ENCODE data around the gene DENND2D. TPM values are rescaled to one million over a fixed set of nuclear protein-coding genes. Genes with fewer than 3 reads are reported as not detected.

The DENND2D gene
- total RNA-seq = 1.4 TPM in 2 replicates

- DNase-seq (ENCODE audit: low read depth in 2 of 2) = no peak
These were observed at the start of gene DENND2D for GRCh38 chr1:111199881-111200801. TSS of gene DENND2D (minus strand) at chr1:111200646. CDS start at chr1:111200459, 187 bp downstream.

GRCh38 chr1:111249960-111250359 is 49.5 kb upstream of the DENND2D start:
- DNase-seq (ENCODE audit: low read depth in 2 of 2) = no peak

GRCh38 chr1:111247125-111247838 is 46.8 kb upstream of the DENND2D start:
- DNase-seq (ENCODE audit: low read depth in 2 of 2) = no peak

GRCh38 chr1:111242805-111243523 is 42.5 kb upstream of the DENND2D start:
- peak in 1 of 2 donors; percentile 50 for DNase-seq (ENCODE audit: low read depth in 2 of 2)

GRCh38 chr1:111241797-111242196 is 41.4 kb upstream of the DENND2D start:
- DNase-seq (ENCODE audit: low read depth in 2 of 2) = no peak

- DNase-seq (ENCODE audit: low read depth in 2 of 2) = no peak
These were observed 37.8 kb upstream of the DENND2D start for GRCh38 chr1:111238056-111238795.

- no peak for DNase-seq (ENCODE audit: low read depth in 2 of 2)
These were observed 36.4 kb upstream of the DENND2D start for GRCh38 chr1:111236806-111237205.

- no peak for DNase-seq (ENCODE audit: low read depth in 2 of 2)
These were observed 35.9 kb upstream of the DENND2D start for GRCh38 chr1:111236379-111236778.

- DNase-seq (ENCODE audit: low read depth in 2 of 2) = no peak
These were observed 34.4 kb upstream of the DENND2D start for GRCh38 chr1:111234866-111235265.

- no peak for DNase-seq (ENCODE audit: low read depth in 2 of 2)
These were observed 33.8 kb upstream of the DENND2D start for GRCh38 chr1:111234258-111234657.

GRCh38 chr1:111232134-111232533 is 31.7 kb upstream of the DENND2D start:
- no peak for DNase-seq (ENCODE audit: low read depth in 2 of 2)

GRCh38 chr1:111228748-111229126 is 28.3 kb upstream of the DENND2D start:
- no peak for DNase-seq (ENCODE audit: low read depth in 2 of 2)

- DNase-seq (ENCODE audit: low read depth in 2 of 2) = peak in 1 of 2 donors; percentile 63
These were observed 27.7 kb upstream of the DENND2D start for GRCh38 chr1:111227851-111228747.

GRCh38 chr1:111227434-111227833 is 27.0 kb upstream of the DENND2D start, which contains the start of gene CHI3L2:
TSS of gene CHI3L2 (plus strand) at chr1:111227713. CDS start at chr1:111227730, 17 bp downstream.
- DNase-seq (ENCODE audit: low read depth in 2 of 2) = no peak

GRCh38 chr1:111225717-111226400 is 25.4 kb upstream of the DENND2D start:
- no peak for DNase-seq (ENCODE audit: low read depth in 2 of 2)

GRCh38 chr1:111225091-111225490 is 24.6 kb upstream of the DENND2D start:
- no peak for DNase-seq (ENCODE audit: low read depth in 2 of 2)

GRCh38 chr1:111223126-111223685 is 22.8 kb upstream of the DENND2D start:
- DNase-seq (ENCODE audit: low read depth in 2 of 2) = no peak

GRCh38 chr1:111222308-111223125 is 22.1 kb upstream of the DENND2D start:
- peak in 1 of 2 donors; percentile 53 for DNase-seq (ENCODE audit: low read depth in 2 of 2)

Data from dermis microvascular lymphatic vessel endothelial cell (primary cell).